ENCODE measurements around the gene TUB. TPM values are rescaled to one million over a fixed set of nuclear protein-coding genes. Genes with fewer than 3 reads are reported as not detected.

The TUB gene
- total RNA-seq, 1 experiment from 2014 or later = 3.3 TPM

- H4K20me1 ChIP-seq (ENCODE audit: low read length) = no peaks in the 10 kb centered on the region
- no peaks in the 10 kb centered on the region for H3K27me3 ChIP-seq (ENCODE audit: low read length)
- H3K4me3 ChIP-seq (ENCODE audit: low read length) = no peak overlapping the region
- H3F3A ChIP-seq (ENCODE audit: low read length, unreplicated experiment) = no peaks in the 10 kb centered on the region
- H3K79me2 ChIP-seq (ENCODE audit: low read length) = no peaks in the 10 kb centered on the region
- H3K4me2 ChIP-seq (ENCODE audit: low read length) = no peak overlapping the region
- no peak overlapping the region for H3K27ac ChIP-seq (ENCODE audit: low read length)
- CTCF ChIA-PET = no interaction called here
- no peak for TF ChIP-seq EZH2phosphoT487 (IDR thresholded peaks at IDR 0.05; ENCODE audit: borderline replicate concordance, low read length)
- no peak for TF ChIP-seq CTCF (conservative IDR thresholded peaks at IDR 0.05; ENCODE audit: low read depth, low read length)
- H3K4me1 ChIP-seq (ENCODE audit: insufficient read depth, low read length) = no peaks in the 10 kb centered on the region
- no peak overlapping the region for H2AFZ ChIP-seq (ENCODE audit: low read length)
- no peaks in the 10 kb centered on the region for H3K36me3 ChIP-seq (ENCODE audit: low read depth, low read length)
- ATAC-seq (no peak), DNase-seq (no peak)
- intact Hi-C loops (cut with micrococcal nuclease) = no loop called here
- H3K9me3 ChIP-seq (ENCODE audit: low read length) = no peaks in the 10 kb centered on the region
- BruUV-seq (replicated peaks) = no TSS peak
- POLR2A ChIA-PET (ENCODE audit: unreplicated experiment) = no interaction called here
- H3K9ac ChIP-seq (ENCODE audit: low read length) = no peak overlapping the region
- no peaks in the 10 kb centered on the region for H3K9me2 ChIP-seq (replicated peaks; ENCODE audit: low read length)
These were observed 16.1 kb downstream of the TUB start for GRCh38 chr11:8097062-8097461.

- Histone ChIP-seq H3K4me2 (ENCODE audit: low read length) (no peak overlapping the region), H3K9me3 (ENCODE audit: low read length) (no peaks in the 10 kb centered on the region), H3K9ac (ENCODE audit: low read length) (no peak overlapping the region), H3K4me1 (ENCODE audit: insufficient read depth, low read length) (no peaks in the 10 kb centered on the region), H3K27me3 (ENCODE audit: low read length) (no peaks in the 10 kb centered on the region), H3K27ac (ENCODE audit: low read length) (no peak overlapping the region), H4K20me1 (ENCODE audit: low read length) (no peaks in the 10 kb centered on the region), H3K36me3 (ENCODE audit: low read depth, low read length) (no peaks in the 10 kb centered on the region), H3K4me3 (ENCODE audit: low read length) (no peak overlapping the region), H2AFZ (ENCODE audit: low read length) (no peak overlapping the region), H3K79me2 (ENCODE audit: low read length) (no peaks in the 10 kb centered on the region), H3F3A (ENCODE audit: low read length, unreplicated experiment) (no peaks in the 10 kb centered on the region), H3K9me2 (replicated peaks; ENCODE audit: low read length) (no peaks in the 10 kb centered on the region)
- no peak for ATAC-seq
- no peak for DNase-seq
- no TSS peak for BruUV-seq (replicated peaks)
- CTCF ChIA-PET = no interaction called here
- TF ChIP-seq CTCF (conservative IDR thresholded peaks at IDR 0.05; ENCODE audit: low read depth, low read length) (no peak), EZH2 (IDR thresholded peaks at IDR 0.05; ENCODE audit: low read length, unreplicated experiment) (no peak), EZH2phosphoT487 (IDR thresholded peaks at IDR 0.05; ENCODE audit: borderline replicate concordance, low read length) (no peak)
- POLR2A ChIA-PET (ENCODE audit: unreplicated experiment) = no interaction called here
- intact Hi-C loops (cut with micrococcal nuclease) = no loop called here
These were observed 16.5 kb downstream of the TUB start for GRCh38 chr11:8097468-8097867.

DNA sequence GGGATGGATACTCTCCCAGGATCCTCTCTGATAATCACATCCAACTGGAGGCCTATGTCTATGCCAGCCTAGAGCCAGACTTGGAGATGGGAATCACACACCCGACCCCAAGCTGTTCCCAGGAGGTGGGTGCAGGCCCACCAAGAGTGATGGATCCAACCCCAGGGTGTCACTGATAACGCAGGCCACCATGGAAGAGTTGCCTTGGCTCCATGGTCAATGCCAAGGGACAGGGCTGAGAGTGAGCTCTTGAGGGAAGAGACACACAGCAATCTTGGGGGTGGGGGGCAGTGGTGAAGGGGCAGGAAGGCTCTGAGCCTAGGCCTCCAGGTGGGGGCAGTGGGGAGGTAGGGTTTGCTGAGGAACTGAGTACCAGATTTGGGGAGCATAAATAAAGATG is 16.9 kb downstream of the TUB start:
- no peaks in the 10 kb centered on the region for H3K9me3 ChIP-seq (ENCODE audit: low read length)
- no peak overlapping the region for H2AFZ ChIP-seq (ENCODE audit: low read length)
- H3K9me2 ChIP-seq (replicated peaks; ENCODE audit: low read length) = no peaks in the 10 kb centered on the region
- no peak for DNase-seq
- no peak overlapping the region for H3K4me3 ChIP-seq (ENCODE audit: low read length)
- no peak overlapping the region for H3K4me2 ChIP-seq (ENCODE audit: low read length)
- H3K9ac ChIP-seq (ENCODE audit: low read length) = no peak overlapping the region
- H4K20me1 ChIP-seq (ENCODE audit: low read length) = no peaks in the 10 kb centered on the region
- no peaks in the 10 kb centered on the region for H3K36me3 ChIP-seq (ENCODE audit: low read depth, low read length)
- intact Hi-C loops (cut with micrococcal nuclease) = loop anchor here (2.0 kb wide), 1 partner anchor 205 kb away; no protein-coding TSS in a partner anchor
- ChIA-PET CTCF (interaction anchor here (2.1 to 2.6 kb wide), 2 partner anchors 65 to 92 kb away, joined by 35 to 49 read pairs; no protein-coding TSS in a partner anchor), POLR2A (ENCODE audit: unreplicated experiment) (no interaction called here)
- no TSS peak for BruUV-seq (replicated peaks)
- ATAC-seq = no peak
- TF ChIP-seq CTCF (conservative IDR thresholded peaks at IDR 0.05; ENCODE audit: low read depth, low read length) = no peak
- TF ChIP-seq EZH2 (IDR thresholded peaks at IDR 0.05; ENCODE audit: low read length, unreplicated experiment) = no peak
- TF ChIP-seq EZH2phosphoT487 (IDR thresholded peaks at IDR 0.05; ENCODE audit: borderline replicate concordance, low read length) = no peak
- H3K4me1 ChIP-seq (ENCODE audit: insufficient read depth, low read length) = no peaks in the 10 kb centered on the region
- H3K79me2 ChIP-seq (ENCODE audit: low read length) = no peaks in the 10 kb centered on the region
- H3F3A ChIP-seq (ENCODE audit: low read length, unreplicated experiment) = no peaks in the 10 kb centered on the region
- H3K27ac ChIP-seq (ENCODE audit: low read length) = no peak overlapping the region
- no peaks in the 10 kb centered on the region for H3K27me3 ChIP-seq (ENCODE audit: low read length)
